HCT116 (cell line): ENCODE data around the gene FCHO2. TPM values are rescaled to one million over a fixed set of nuclear protein-coding genes. Genes with fewer than 3 reads are reported as not detected.

ENCODE experiments used
- ATAC-seq: fragments of 200-7000 bp; cut with Tn5 transposase; 2 replicates; pipeline ENCODE4 v1.9.1; 2020; ENCODE audit warnings: mild to moderate bottlenecking, moderate library complexity
- BruUV-seq: library from RNA; stranded (reverse); fragments of 400-500 nt; replicated peaks from 2 replicates; lab custom pipeline; 2021; lab: Mats Ljungman, UMichigan
- CTCF ChIA-PET: fragments of 300-600 bp; sonication (Branson Sonifier 250); formaldehyde crosslinking; loops from one replicate; lab custom pipeline; 2021; ENCODE audit warnings: antibody characterized with exemption; lab: Charles Lee
- POLR2A ChIA-PET: fragments of 300-600, 350-600 bp; sonication (Branson Sonifier 250); formaldehyde crosslinking; loops from one replicate; lab custom pipeline; 2021; ENCODE audit warnings: antibody characterized with exemption; lab: Charles Lee
- RAD21 ChIA-PET, 2 experiments: fragments of 300-600 bp; sonication (Branson Sonifier 250); formaldehyde crosslinking; loops; one replicate each; lab custom pipeline; 2023; ENCODE audit warnings: low total read pairs in 2 of 2; ENCODE audit not compliant: uncharacterized antibody in 2 of 2, unreplicated experiment in 2 of 2, low non-redundant PET in 1 of 2; lab: Charles Lee
- DNase-seq: peaks from one replicate; pipeline ENCODE4 v3.0.0-alpha.2; 2010; ENCODE audit warnings: low read depth, low spot score
- H2AFZ ChIP-seq: fragments of 200-600 bp; shearing (Covaris generic), sonication (generic); 2 replicates; pipeline ENCODE4 v1.6.1; 2017; ENCODE audit warnings: low read depth, mixed run types, mixed read lengths, antibody characterized with exemption, low read length; ENCODE audit not compliant: poor library complexity, severe bottlenecking
- H3K27ac ChIP-seq: 2 replicates; pipeline ENCODE4 v1.5.1; 2012; ENCODE audit warnings: low read depth, low read length
- H3K27me3 ChIP-seq: fragments of 200-600 bp; sonication (generic); 2 replicates; pipeline ENCODE4 v1.6.1; 2016; ENCODE audit warnings: mixed run types, low read length, mixed read lengths; ENCODE audit not compliant: insufficient read depth
- H3K36me3 ChIP-seq, 2 experiments: fragments of 200-500 bp in 1 of 2; fragments of 200-600 bp in 1 of 2; sonication (Bioruptor generic) in 1 of 2; sonication (generic) in 1 of 2; 2 replicates each; pipeline versions ENCODE4 v1.5.1 to v1.6.1; 2014 to 2016; ENCODE audit warnings: low read length in 2 of 2, inconsistent platforms in 1 of 2, mixed read lengths in 1 of 2, mixed run types in 1 of 2; ENCODE audit not compliant: insufficient read depth in 2 of 2, control insufficient read depth in 1 of 2
- H3K4me1 ChIP-seq, 2 experiments: fragments of 200-600 bp in 1 of 2; sonication (generic) in 1 of 2; 2 replicates each; pipeline versions ENCODE4 v1.5.1 to v1.6.1; 2012 to 2017; ENCODE audit warnings: low read length in 2 of 2, inconsistent platforms in 1 of 2, mild to moderate bottlenecking in 1 of 2, mixed read lengths in 1 of 2, mixed run types in 1 of 2, moderate library complexity in 1 of 2; ENCODE audit not compliant: insufficient read depth in 2 of 2, control insufficient read depth in 1 of 2
- H3K4me2 ChIP-seq: fragments of 200-600 bp; sonication (generic); 2 replicates; pipeline ENCODE4 v1.6.1; 2017; ENCODE audit warnings: mixed run types, low read length, mixed read lengths
- H3K4me3 ChIP-seq, 2 experiments: fragments of 200-600 bp in 1 of 2; sonication (generic) in 1 of 2; replicated peaks in 1 of 2; 2 replicates each; pipeline ENCODE4 v1.5.1; 2011 to 2016; ENCODE audit warnings: low read length in 2 of 2, control low read depth in 1 of 2, low read depth in 1 of 2, mild to moderate bottlenecking in 1 of 2, mixed read lengths in 1 of 2, mixed run types in 1 of 2
- H3K79me2 ChIP-seq: fragments of 200-600 bp; sonication (generic); 2 replicates; pipeline ENCODE4 v1.6.1; 2017; ENCODE audit warnings: mild to moderate bottlenecking, mixed run types, low read length, moderate library complexity, mixed read lengths; ENCODE audit not compliant: insufficient read depth
- H3K9ac ChIP-seq: fragments of 200-600 bp; sonication (generic); 2 replicates; pipeline ENCODE4 v1.6.1; 2016; ENCODE audit warnings: low read length, mixed read lengths
- H3K9me2 ChIP-seq: fragments of 200-600 bp; sonication (generic), shearing (Covaris generic); 2 replicates; pipeline ENCODE4 v1.6.1; 2017; ENCODE audit warnings: mixed run types, mild to moderate bottlenecking, moderate library complexity; ENCODE audit not compliant: insufficient read depth
- H3K9me3 ChIP-seq, 2 experiments: fragments of 200-500 bp in 1 of 2; fragments of 200-600 bp in 1 of 2; sonication (Bioruptor generic) in 1 of 2; sonication (generic) in 1 of 2; 2 replicates each; pipeline ENCODE4 v1.6.1; 2014 to 2017; ENCODE audit warnings: low read length in 2 of 2, mixed read lengths in 2 of 2, inconsistent platforms in 1 of 2, low read depth in 1 of 2, mild to moderate bottlenecking in 1 of 2, mixed run types in 1 of 2, moderate library complexity in 1 of 2; ENCODE audit not compliant: control insufficient read depth in 1 of 2, insufficient read depth in 1 of 2
- H4K20me1 ChIP-seq: fragments of 200-600 bp; sonication (generic), shearing (Covaris generic); 2 replicates; pipeline ENCODE4 v1.6.1; 2017; ENCODE audit warnings: mixed run types, mild to moderate bottlenecking, moderate library complexity; ENCODE audit not compliant: insufficient read depth
- EGR1 ChIP-seq: IDR thresholded peaks from 2 replicates; pipeline ENCODE4 v1.6.1; 2012; ENCODE audit warnings: low read depth
- EZH2 ChIP-seq: fragments of 200-600 bp; sonication (generic); IDR thresholded peaks from 2 replicates; pipeline ENCODE4 v1.6.1; 2017; ENCODE audit warnings: antibody characterized with exemption, mixed run types
- EZH2phosphoT487 ChIP-seq: fragments of 200-600 bp; IDR thresholded peaks from 2 replicates; pipeline ENCODE4 v1.6.1; 2018; ENCODE audit warnings: antibody characterized with exemption, borderline replicate concordance
- POLR2AphosphoS5 ChIP-seq: IDR thresholded peaks from 2 replicates; pipeline ENCODE4 v1.6.1; 2011; ENCODE audit warnings: mild to moderate bottlenecking, low read depth, low read length, moderate library complexity
- RAD21 ChIP-seq: IDR thresholded peaks from 2 replicates; pipeline ENCODE4 v1.6.1; 2012; ENCODE audit warnings: low read depth, mild to moderate bottlenecking
- SIN3A ChIP-seq: IDR thresholded peaks from 2 replicates; pipeline ENCODE4 v1.6.1; 2012; ENCODE audit warnings: low read depth
- SP1 ChIP-seq: IDR thresholded peaks from 2 replicates; pipeline ENCODE4 v1.6.1; 2012; ENCODE audit warnings: low read depth
- SRF ChIP-seq: IDR thresholded peaks from 2 replicates; pipeline ENCODE4 v1.6.1; 2012; ENCODE audit warnings: low read depth
- TCF7L2 ChIP-seq: IDR thresholded peaks from 2 replicates; pipeline ENCODE4 v1.7.0; 2011; ENCODE audit warnings: borderline replicate concordance, inconsistent platforms; ENCODE audit not compliant: insufficient read depth, insufficient read length; ENCODE audit errors: extremely low read depth
- YY1 ChIP-seq: IDR thresholded peaks from 2 replicates; pipeline ENCODE4 v1.6.1; 2011; ENCODE audit warnings: low read length, low read depth, moderate library complexity, mild to moderate bottlenecking; ENCODE audit not compliant: insufficient replicate concordance; ENCODE audit errors: extremely low read depth
- ZNF274 ChIP-seq: fragments of 200-500 bp; sonication (Bioruptor generic); IDR thresholded peaks from 2 replicates; pipeline ENCODE4 v1.6.1; 2014; ENCODE audit warnings: mild to moderate bottlenecking, low read depth, low read length, inconsistent platforms
- intact Hi-C: fragments of 100-400 bp; cut with micrococcal nuclease; formaldehyde crosslinking; loops from 2 replicates; pipeline ENCODE4 v1.10.0; 2022
- total RNA-seq: library from RNA; stranded (reverse); gene quantifications from one replicate; pipeline ENCODE4 v1.2.1, GENCODE V29; 2021; ENCODE audit not compliant: unreplicated experiment
- TF ChIP-seq, protein P1 (sequence below): IDR thresholded peaks from 2 replicates; pipeline ENCODE4 v1.6.1; 2011; ENCODE audit warnings: mild to moderate bottlenecking, low read length, moderate library complexity; ENCODE audit not compliant: insufficient replicate concordance; ENCODE audit errors: extremely low read depth
- TF ChIP-seq, protein P2 (sequence below): IDR thresholded peaks from 2 replicates; pipeline ENCODE4 v1.6.1; 2012
- TF ChIP-seq, protein P3 (sequence below), 3 experiments: fragments of 200-600 bp in 1 of 3; sonication (generic) in 1 of 3; IDR thresholded peaks in 2 of 3; conservative IDR thresholded peaks in 1 of 3; 2 replicates each; pipeline ENCODE4 v1.5.1; 2012 to 2017; ENCODE audit warnings: low read depth in 2 of 3, low read length in 2 of 3, antibody characterized with exemption in 1 of 3, borderline replicate concordance in 1 of 3, control low read depth in 1 of 3, mild to moderate bottlenecking in 1 of 3, mixed read lengths in 1 of 3, mixed run types in 1 of 3, moderate library complexity in 1 of 3; ENCODE audit not compliant: insufficient read depth in 1 of 3

Gene FCHO2
- total RNA-seq, 1 experiment from 2014 or later = 18.7 TPM

DNA sequence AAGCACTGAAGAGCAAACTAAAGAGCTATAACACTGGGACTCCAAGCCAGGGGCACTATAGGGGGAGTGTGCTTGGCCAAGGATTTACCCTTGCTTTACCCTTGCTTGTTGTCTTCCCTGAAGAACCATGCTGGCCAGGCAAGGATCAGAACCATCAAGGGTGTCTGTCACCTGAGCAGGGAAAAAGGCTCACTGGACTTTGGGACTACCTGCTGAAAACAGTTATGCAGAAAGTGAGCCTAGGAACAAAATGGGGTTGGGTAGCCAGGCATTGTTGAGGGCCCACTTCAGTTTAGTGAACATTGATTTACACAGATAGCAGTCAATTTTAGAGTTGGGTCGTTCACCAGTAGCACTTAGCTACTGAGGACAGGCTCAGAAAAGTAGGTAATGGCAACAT, 156.5 kb downstream of the FCHO2 start:
- CTCF ChIA-PET = no interaction called here
- H3K4me2 ChIP-seq = no peak overlapping the region
- no peak for TF ChIP-seq RAD21
- TF ChIP-seq SIN3A = no peak
- no peak for TF ChIP-seq SRF
- peaks cover 0 to 6% of the 10 kb centered on the region in 2 experiments; a peak in 2 of 4 replicates for H3K4me1 ChIP-seq
- no peak overlapping the region for H2AFZ ChIP-seq
- no peaks in the 10 kb centered on the region for H3K36me3 ChIP-seq
- DNase-seq (no peak), ATAC-seq (no peak)
- no peaks in the 10 kb centered on the region for H3K9me2 ChIP-seq
- no peak overlapping the region for H3K27ac ChIP-seq
- RAD21 ChIA-PET = no interaction called here
- H3K79me2 ChIP-seq = no peaks in the 10 kb centered on the region
- H3K27me3 ChIP-seq = no peaks in the 10 kb centered on the region
- H3K4me3 ChIP-seq = no peak overlapping the region
- no peaks in the 10 kb centered on the region for H4K20me1 ChIP-seq
- BruUV-seq = no TSS peak
- intact Hi-C loops = no loop called here
- H3K9ac ChIP-seq = no peak overlapping the region
- H3K9me3 ChIP-seq = peaks cover 0 to 4% of the 10 kb centered on the region in 2 experiments; a peak in 1 of 4 replicates
- POLR2A ChIA-PET = no interaction called here

DNA sequence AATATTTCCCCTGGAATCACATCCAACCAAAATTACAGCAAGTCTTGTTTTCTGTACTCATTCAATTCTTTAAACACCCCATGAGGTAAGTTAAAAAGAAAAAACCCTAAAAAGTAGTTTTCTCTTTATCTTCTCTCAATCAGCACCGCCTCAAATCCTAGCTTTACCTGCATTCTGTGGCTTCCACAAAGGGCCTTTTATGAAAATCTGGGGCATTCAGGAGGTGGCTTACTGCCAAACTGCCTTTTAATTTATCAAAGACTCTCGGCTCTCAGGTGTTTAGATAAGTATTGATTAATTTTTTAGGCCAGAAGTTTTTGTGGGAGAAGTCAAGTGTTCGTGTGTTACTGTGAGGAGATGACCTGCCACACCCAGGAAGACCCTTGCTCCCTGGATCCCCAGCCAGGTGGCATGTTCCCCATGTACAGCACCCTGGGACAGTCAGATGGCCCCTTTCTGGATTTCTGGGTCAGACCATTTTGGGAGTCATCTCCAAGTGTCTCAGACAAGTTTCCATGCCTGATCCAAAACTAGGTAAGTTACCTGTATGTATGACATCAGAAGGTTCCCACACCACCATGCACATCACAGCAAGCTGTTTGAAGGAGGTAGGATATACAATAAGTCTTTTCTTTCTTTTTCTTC, 158.3 kb downstream of the FCHO2 start:
- RAD21 ChIA-PET = interaction anchor here in 1 of 2 experiments (0.7 kb wide), 1 partner anchor 679 kb away, joined by 3 read pairs; no protein-coding TSS in a partner anchor
- Histone ChIP-seq H3K9me3 (no peaks in the 10 kb centered on the region), H4K20me1 (no peaks in the 10 kb centered on the region), H3K9ac (no peak overlapping the region), H3K9me2 (no peaks in the 10 kb centered on the region), H3K27me3 (no peaks in the 10 kb centered on the region), H3K4me3 (no peak overlapping the region), H3K79me2 (no peaks in the 10 kb centered on the region), H3K36me3 (no peaks in the 10 kb centered on the region), H2AFZ (no peak overlapping the region), H3K4me1 (peaks cover 0 to 6% of the 10 kb centered on the region in 2 experiments; a peak in 2 of 4 replicates), H3K4me2 (no peak overlapping the region), H3K27ac (no peak overlapping the region)
- intact Hi-C loops = no loop called here
- POLR2A ChIA-PET = no interaction called here
- CTCF ChIA-PET = no interaction called here
- no peak for ATAC-seq
- TF ChIP-seq, protein P1, sequence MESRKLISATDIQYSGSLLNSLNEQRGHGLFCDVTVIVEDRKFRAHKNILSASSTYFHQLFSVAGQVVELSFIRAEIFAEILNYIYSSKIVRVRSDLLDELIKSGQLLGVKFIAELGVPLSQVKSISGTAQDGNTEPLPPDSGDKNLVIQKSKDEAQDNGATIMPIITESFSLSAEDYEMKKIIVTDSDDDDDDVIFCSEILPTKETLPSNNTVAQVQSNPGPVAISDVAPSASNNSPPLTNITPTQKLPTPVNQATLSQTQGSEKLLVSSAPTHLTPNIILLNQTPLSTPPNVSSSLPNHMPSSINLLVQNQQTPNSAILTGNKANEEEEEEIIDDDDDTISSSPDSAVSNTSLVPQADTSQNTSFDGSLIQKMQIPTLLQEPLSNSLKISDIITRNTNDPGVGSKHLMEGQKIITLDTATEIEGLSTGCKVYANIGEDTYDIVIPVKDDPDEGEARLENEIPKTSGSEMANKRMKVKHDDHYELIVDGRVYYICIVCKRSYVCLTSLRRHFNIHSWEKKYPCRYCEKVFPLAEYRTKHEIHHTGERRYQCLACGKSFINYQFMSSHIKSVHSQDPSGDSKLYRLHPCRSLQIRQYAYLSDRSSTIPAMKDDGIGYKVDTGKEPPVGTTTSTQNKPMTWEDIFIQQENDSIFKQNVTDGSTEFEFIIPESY = no peak
- TF ChIP-seq TCF7L2 (no peak), EGR1 (no peak), SIN3A (no peak), EZH2phosphoT487 (no peak), EZH2 (no peak), ZNF274 (no peak), YY1 (no peak), SP1 (no peak), POLR2AphosphoS5 (no peak)
- TF ChIP-seq, protein P2, sequence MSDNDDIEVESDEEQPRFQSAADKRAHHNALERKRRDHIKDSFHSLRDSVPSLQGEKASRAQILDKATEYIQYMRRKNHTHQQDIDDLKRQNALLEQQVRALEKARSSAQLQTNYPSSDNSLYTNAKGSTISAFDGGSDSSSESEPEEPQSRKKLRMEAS = no peak
- TF ChIP-seq, protein P3, sequence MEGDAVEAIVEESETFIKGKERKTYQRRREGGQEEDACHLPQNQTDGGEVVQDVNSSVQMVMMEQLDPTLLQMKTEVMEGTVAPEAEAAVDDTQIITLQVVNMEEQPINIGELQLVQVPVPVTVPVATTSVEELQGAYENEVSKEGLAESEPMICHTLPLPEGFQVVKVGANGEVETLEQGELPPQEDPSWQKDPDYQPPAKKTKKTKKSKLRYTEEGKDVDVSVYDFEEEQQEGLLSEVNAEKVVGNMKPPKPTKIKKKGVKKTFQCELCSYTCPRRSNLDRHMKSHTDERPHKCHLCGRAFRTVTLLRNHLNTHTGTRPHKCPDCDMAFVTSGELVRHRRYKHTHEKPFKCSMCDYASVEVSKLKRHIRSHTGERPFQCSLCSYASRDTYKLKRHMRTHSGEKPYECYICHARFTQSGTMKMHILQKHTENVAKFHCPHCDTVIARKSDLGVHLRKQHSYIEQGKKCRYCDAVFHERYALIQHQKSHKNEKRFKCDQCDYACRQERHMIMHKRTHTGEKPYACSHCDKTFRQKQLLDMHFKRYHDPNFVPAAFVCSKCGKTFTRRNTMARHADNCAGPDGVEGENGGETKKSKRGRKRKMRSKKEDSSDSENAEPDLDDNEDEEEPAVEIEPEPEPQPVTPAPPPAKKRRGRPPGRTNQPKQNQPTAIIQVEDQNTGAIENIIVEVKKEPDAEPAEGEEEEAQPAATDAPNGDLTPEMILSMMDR (IDR thresholded peaks at IDR 0.05 in 2 of 3, conservative IDR thresholded peaks at IDR 0.05 in 1 of 3; ENCODE audit: borderline replicate concordance in 1 of 3, insufficient read depth in 1 of 3, low read depth in 2 of 3, low read length in 2 of 3) = no peak
- no TSS peak for BruUV-seq
- no peak for DNase-seq
